Measurements from ENCODE around the gene DCUN1D5.

Gene DCUN1D5

GRCh38 chr11:103070142-103070541, 21.8 kb downstream of the DCUN1D5 start:
- H3K27ac Mint-ChIP-seq, result no peak overlapping the region
- TF ChIP-seq CTCF (IDR thresholded peaks at IDR 0.05; ENCODE audit: unreplicated experiment in 3 of 3), result no peak

DNA sequence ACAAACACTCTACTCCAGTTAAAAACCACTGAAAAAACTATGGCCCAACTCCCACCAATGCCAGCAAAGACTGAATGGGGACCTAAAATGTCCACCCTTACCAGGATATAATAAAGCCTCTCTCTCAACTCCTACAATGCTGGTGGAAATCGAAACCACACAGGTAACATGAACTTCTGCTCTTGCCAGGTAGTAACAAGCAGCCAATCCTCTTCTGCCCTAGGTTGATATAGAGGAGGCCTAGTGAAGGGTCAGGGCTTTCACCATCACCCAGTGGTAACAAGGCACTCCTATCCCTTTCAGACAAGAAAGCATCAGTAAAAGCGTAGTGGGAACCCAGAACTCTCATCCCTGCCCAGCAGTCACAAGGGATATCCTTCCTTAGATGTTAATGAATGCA, 22.6 kb downstream of the DCUN1D5 start:
- H3K27ac Mint-ChIP-seq, result no peak overlapping the region
- no peaks in the 10 kb centered on the region for H3K27me3 Mint-ChIP-seq (ENCODE audit: low read depth)
- no peak for TF ChIP-seq CTCF (IDR thresholded peaks at IDR 0.05; ENCODE audit: unreplicated experiment in 3 of 3)
- H3K36me3 Mint-ChIP-seq (ENCODE audit: low read depth), result peaks cover 63% of the 10 kb centered on the region
- no peaks in the 10 kb centered on the region for H3K4me1 Mint-ChIP-seq
- H3K9me3 Mint-ChIP-seq, result no peaks in the 10 kb centered on the region
- no peak overlapping the region for H3K4me3 Mint-ChIP-seq

More at GRCh38 chr11:103070142-103070541, 21.8 kb downstream of the DCUN1D5 start:
- H3K4me3 Mint-ChIP-seq, result no peak overlapping the region
- H3K9me3 Mint-ChIP-seq, result no peaks in the 10 kb centered on the region
- H3K36me3 Mint-ChIP-seq (ENCODE audit: low read depth), result peaks cover 69% of the 10 kb centered on the region
- H3K4me1 Mint-ChIP-seq, result no peaks in the 10 kb centered on the region
- no peaks in the 10 kb centered on the region for H3K27me3 Mint-ChIP-seq (ENCODE audit: low read depth)

DNA sequence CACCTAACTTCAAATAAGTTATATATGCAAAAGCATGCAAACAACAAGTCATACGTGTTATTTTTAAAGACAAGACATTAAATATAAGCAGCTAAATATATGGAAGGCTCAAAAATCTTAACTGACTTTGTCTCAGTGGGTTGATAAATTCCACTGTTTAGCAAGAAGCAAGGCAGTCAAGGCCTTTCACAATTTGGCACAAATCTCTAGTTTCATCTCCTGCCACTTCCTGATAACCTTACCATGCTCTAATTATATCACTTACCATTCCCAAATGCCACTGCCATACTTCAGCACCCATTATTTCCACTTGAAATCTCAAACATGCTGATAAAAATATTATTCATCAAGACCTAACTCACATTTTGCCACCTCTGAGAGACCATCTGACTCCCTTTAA, 24.8 kb downstream of the DCUN1D5 start:
- no peak overlapping the region for H3K27ac Mint-ChIP-seq
- H3K9me3 Mint-ChIP-seq, result no peaks in the 10 kb centered on the region
- TF ChIP-seq CTCF (IDR thresholded peaks at IDR 0.05; ENCODE audit: unreplicated experiment in 3 of 3), result no peak
- no peaks in the 10 kb centered on the region for H3K27me3 Mint-ChIP-seq (ENCODE audit: low read depth)
- peaks cover 56% of the 10 kb centered on the region for H3K36me3 Mint-ChIP-seq (ENCODE audit: low read depth)
- no peaks in the 10 kb centered on the region for H3K4me1 Mint-ChIP-seq
- no peak overlapping the region for H3K4me3 Mint-ChIP-seq

- Mint-ChIP-seq H3K36me3 (ENCODE audit: low read depth) (peaks cover 36% of the 10 kb centered on the region), H3K4me1 (no peaks in the 10 kb centered on the region), H3K4me3 (no peak overlapping the region), H3K27me3 (ENCODE audit: low read depth) (no peaks in the 10 kb centered on the region), H3K27ac (no peak overlapping the region), H3K9me3 (no peaks in the 10 kb centered on the region)
- TF ChIP-seq CTCF (IDR thresholded peaks at IDR 0.05; ENCODE audit: unreplicated experiment in 3 of 3), result no peak
Measured at GRCh38 chr11:103061656-103062055, 30.3 kb downstream of the DCUN1D5 start.

DNA sequence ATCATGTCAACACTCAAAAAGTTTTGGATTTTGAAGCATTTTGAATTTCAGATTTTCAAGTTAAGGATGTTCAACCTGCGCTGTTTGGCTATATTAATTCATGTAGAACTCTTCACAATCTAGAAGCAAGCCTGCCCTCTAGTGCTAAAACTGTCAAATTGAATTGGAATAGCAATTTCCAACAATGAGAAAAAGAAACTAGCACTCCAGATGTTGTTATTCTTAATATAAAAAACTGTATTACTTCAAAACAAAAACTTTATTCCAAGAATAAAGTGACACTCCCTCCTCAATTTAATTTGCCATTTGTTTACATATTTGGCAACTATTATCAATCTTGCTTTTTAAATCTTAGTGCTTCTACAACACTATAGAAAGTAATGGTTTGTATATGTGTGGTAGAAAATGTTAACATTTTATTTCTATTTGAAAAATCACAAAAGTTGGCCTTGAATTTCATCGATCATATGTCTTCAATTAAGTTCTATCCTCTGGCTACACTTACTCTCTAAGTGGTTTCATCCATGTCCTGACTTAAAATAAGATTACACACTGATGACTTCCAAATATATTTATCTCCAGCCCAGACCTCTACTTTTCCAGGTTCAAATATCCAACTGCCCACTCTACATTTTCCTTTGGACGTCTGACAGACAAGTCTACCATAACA, 36.6 kb downstream of the DCUN1D5 start:
- peak; percentile 62 to 71 (median 69) for TF ChIP-seq CTCF (IDR thresholded peaks at IDR 0.05; ENCODE audit: unreplicated experiment in 3 of 3)
- H3K27ac Mint-ChIP-seq, result no peak overlapping the region
- H3K9me3 Mint-ChIP-seq, result no peaks in the 10 kb centered on the region
- no peaks in the 10 kb centered on the region for H3K27me3 Mint-ChIP-seq (ENCODE audit: low read depth)
- H3K36me3 Mint-ChIP-seq (ENCODE audit: low read depth), result peaks cover 3% of the 10 kb centered on the region
- H3K4me1 Mint-ChIP-seq, result no peaks in the 10 kb centered on the region
- H3K4me3 Mint-ChIP-seq, result no peak overlapping the region

DNA sequence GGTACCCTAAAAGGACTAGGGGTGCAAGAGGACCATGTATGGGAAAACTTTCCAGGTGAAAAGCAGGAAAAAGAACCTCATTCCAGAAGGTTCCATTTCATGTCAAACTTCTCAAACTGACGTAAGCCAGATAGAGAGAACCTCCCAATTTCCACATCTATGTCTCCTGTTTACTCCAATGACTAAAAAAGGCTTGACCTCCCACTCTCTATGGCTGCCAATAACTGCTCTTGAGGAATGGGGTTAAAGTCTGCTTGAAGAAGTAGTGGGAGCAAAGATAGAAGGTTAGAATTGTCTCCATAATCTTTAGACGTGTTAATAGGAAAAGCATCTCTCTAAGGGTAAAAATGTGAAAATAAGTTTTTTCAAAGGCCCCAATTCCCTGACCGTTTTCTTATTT, 38.0 kb downstream of the DCUN1D5 start:
- Mint-ChIP-seq H3K27ac (no peak overlapping the region), H3K36me3 (ENCODE audit: low read depth) (peaks cover 3% of the 10 kb centered on the region), H3K27me3 (ENCODE audit: low read depth) (no peaks in the 10 kb centered on the region), H3K4me3 (no peak overlapping the region), H3K4me1 (no peaks in the 10 kb centered on the region), H3K9me3 (no peaks in the 10 kb centered on the region)
- no peak for TF ChIP-seq CTCF (IDR thresholded peaks at IDR 0.05; ENCODE audit: unreplicated experiment in 3 of 3)

Data from nephron (organoid).